SK-N-SH (cell line): Measurements from ENCODE around the gene TMED8. TPM values are rescaled to one million over a fixed set of nuclear protein-coding genes. Genes with fewer than 3 reads are reported as not detected.

Source experiments
- CTCF ChIA-PET: fragments of 300-600, 350-600 bp; formaldehyde crosslinking; extraction: SDS; loops from one replicate; lab custom pipeline; 2021; lab: Yijun Ruan, JAX
- POLR2A ChIA-PET: fragments of 350-600 bp; sonication (Branson Sonifier 250); formaldehyde crosslinking; extraction: SDS; loops from one replicate; lab custom pipeline; 2020; ENCODE audit warnings: antibody characterized with exemption, inconsistent platforms; lab: Yijun Ruan, JAX
- DNase-seq: peaks from one replicate; pipeline ENCODE4 v3.0.0; 2012
- H2AFZ ChIP-seq: fragments of 200-600 bp; sonication (generic); 2 replicates; pipeline ENCODE4 v1.8.1; 2016; ENCODE audit warnings: antibody characterized with exemption, mild to moderate bottlenecking, low read depth
- H3F3A ChIP-seq: fragments of 200-600 bp; sonication (generic); replicated peaks from 2 replicates; pipeline ENCODE3; 2016; ENCODE audit warnings: antibody characterized with exemption, mild to moderate bottlenecking; ENCODE audit not compliant: insufficient read depth
- H3K27ac ChIP-seq, 2 experiments: fragments of 200-500 bp in 1 of 2; fragments of 200-600 bp in 1 of 2; sonication (Bioruptor generic) in 1 of 2; sonication (generic), shearing (Covaris generic) in 1 of 2; 2 replicates each; pipeline versions ENCODE4 v1.5.1 to v1.6.1; 2014 to 2016; ENCODE audit warnings: low read depth in 2 of 2, inconsistent platforms in 1 of 2, low read length in 1 of 2, mild to moderate bottlenecking in 1 of 2, mixed read lengths in 1 of 2
- H3K27me3 ChIP-seq: fragments of 200-600 bp; sonication (generic), shearing (Covaris generic); 2 replicates; pipeline ENCODE4 v1.6.1; 2016; ENCODE audit warnings: mixed run types; ENCODE audit not compliant: insufficient read depth
- H3K36me3 ChIP-seq, 2 experiments: fragments of 200-500 bp in 1 of 2; fragments of 200-600 bp in 1 of 2; sonication (Bioruptor generic) in 1 of 2; sonication (generic) in 1 of 2; replicated peaks in 1 of 2; 2 replicates each; pipeline versions ENCODE3 to v1.5.1; 2014 to 2016; ENCODE audit warnings: low read length in 1 of 2, mild to moderate bottlenecking in 1 of 2; ENCODE audit not compliant: insufficient read depth in 2 of 2, control insufficient read depth in 1 of 2
- H3K4me1 ChIP-seq, 2 experiments: fragments of 200-500 bp in 1 of 2; fragments of 200-600 bp in 1 of 2; sonication (Bioruptor generic) in 1 of 2; sonication (generic), shearing (Covaris generic) in 1 of 2; 2 replicates each; pipeline versions ENCODE4 v1.5.1 to v1.6.1; 2014 to 2016; ENCODE audit warnings: low read depth in 1 of 2, low read length in 1 of 2, mixed run types in 1 of 2; ENCODE audit not compliant: insufficient read depth in 2 of 2, control insufficient read depth in 1 of 2
- H3K4me2 ChIP-seq: fragments of 200-600 bp; sonication (generic), shearing (Covaris generic); 2 replicates; pipeline ENCODE4 v1.6.1; 2017; ENCODE audit warnings: mixed run types
- H3K4me3 ChIP-seq, 2 experiments: fragments of 200-500 bp in 1 of 2; fragments of 200-600 bp in 1 of 2; sonication (Bioruptor generic) in 1 of 2; sonication (generic), shearing (Covaris generic) in 1 of 2; 2 replicates each; pipeline versions ENCODE4 v1.5.1 to v1.8.1; 2014 to 2016; ENCODE audit warnings: low read depth in 2 of 2, inconsistent platforms in 1 of 2, low read length in 1 of 2, mild to moderate bottlenecking in 1 of 2, mixed read lengths in 1 of 2, moderate library complexity in 1 of 2
- H3K79me2 ChIP-seq: fragments of 200-600 bp; sonication (generic); 2 replicates; pipeline ENCODE4 v1.8.1; 2017; ENCODE audit warnings: mild to moderate bottlenecking; ENCODE audit not compliant: insufficient read depth
- H3K9ac ChIP-seq: fragments of 200-600 bp; sonication (generic); 2 replicates; pipeline ENCODE4 v1.6.1; 2017; ENCODE audit warnings: mixed run types
- H3K9me2 ChIP-seq: fragments of 200-600 bp; sonication (generic); 2 replicates; pipeline ENCODE4 v1.6.1; 2017; ENCODE audit warnings: mixed run types
- H3K9me3 ChIP-seq: fragments of 200-600 bp; sonication (generic); 2 replicates; pipeline ENCODE4 v1.6.1; 2017; ENCODE audit warnings: mixed run types, mild to moderate bottlenecking, moderate library complexity
- H4K20me1 ChIP-seq: fragments of 200-600 bp; sonication (generic); 2 replicates; pipeline ENCODE4 v1.6.1; 2017; ENCODE audit warnings: mild to moderate bottlenecking, mixed run types; ENCODE audit not compliant: insufficient read depth
- CHD2 ChIP-seq: fragments of 150-350 bp; IDR thresholded peaks from 2 replicates; pipeline ENCODE4 v1.6.1; 2018; ENCODE audit warnings: low read length; ENCODE audit not compliant: partially characterized antibody
- ELF1 ChIP-seq: IDR thresholded peaks from 2 replicates; pipeline ENCODE4 v1.4.0; 2012
- EZH2phosphoT487 ChIP-seq: fragments of 200-600 bp; sonication (generic); IDR thresholded peaks from 2 replicates; pipeline ENCODE4 v1.6.1; 2017; ENCODE audit warnings: low read depth, mixed run types, mild to moderate bottlenecking, antibody characterized with exemption, moderate library complexity, borderline replicate concordance
- FOSL2 ChIP-seq: IDR thresholded peaks from 2 replicates; pipeline ENCODE4 v1.4.0; 2012; ENCODE audit warnings: low read depth, mild to moderate bottlenecking, moderate library complexity, borderline replicate concordance
- FOXM1 ChIP-seq: IDR thresholded peaks from 2 replicates; pipeline ENCODE4 v1.4.0; 2012; ENCODE audit warnings: low read depth, mild to moderate bottlenecking
- MEF2A ChIP-seq: IDR thresholded peaks from 2 replicates; pipeline ENCODE4 v1.4.0; 2012; ENCODE audit warnings: low read depth, borderline replicate concordance
- MXI1 ChIP-seq: IDR thresholded peaks from 2 replicates; pipeline ENCODE4 v1.6.1; 2012; ENCODE audit warnings: mild to moderate bottlenecking, low read depth, low read length, improper control_type of control experiment
- NFIC ChIP-seq: IDR thresholded peaks from 2 replicates; pipeline ENCODE4 v1.4.0; 2012; ENCODE audit warnings: borderline replicate concordance
- POLR2AphosphoS5 ChIP-seq: IDR thresholded peaks from 2 replicates; pipeline ENCODE4 v1.6.1; 2012; ENCODE audit warnings: low read depth, low read length
- RAD21 ChIP-seq: IDR thresholded peaks from 2 replicates; pipeline ENCODE4 v1.6.1; 2012; ENCODE audit warnings: mild to moderate bottlenecking, low read length
- RFX5 ChIP-seq: IDR thresholded peaks from 2 replicates; pipeline ENCODE4 v1.6.1; 2012; ENCODE audit warnings: mild to moderate bottlenecking, improper control_type of control experiment, low read length
- RXRA ChIP-seq: IDR thresholded peaks from 2 replicates; pipeline ENCODE4 v1.4.0; 2012; ENCODE audit warnings: low read depth, mild to moderate bottlenecking, borderline replicate concordance
- TEAD4 ChIP-seq: IDR thresholded peaks from 2 replicates; pipeline ENCODE4 v1.4.0; 2012; ENCODE audit warnings: mild to moderate bottlenecking, borderline replicate concordance; ENCODE audit not compliant: insufficient read depth
- YY1 ChIP-seq: IDR thresholded peaks from 2 replicates; pipeline ENCODE4 v1.4.0; 2012; ENCODE audit warnings: low read depth, mild to moderate bottlenecking
- WGBS: methylation state at CpG from one replicate; pipeline ENCODE4 v1.1.6; 2017; ENCODE audit warnings: low lambda C conversion rate; 5-methylcytosine and 5-hydroxymethylcytosine counted together
- polyA plus RNA-seq, 3 experiments: library from polyadenylated mRNA; depleted of rRNA; stranded (reverse); fragments of >200 nt; gene quantifications; 2 replicates each; pipeline ENCODE4 v1.2.3, GENCODE V29; 2012
- TF ChIP-seq, protein P1 (sequence below): IDR thresholded peaks from 2 replicates; pipeline ENCODE4 v1.4.0; 2012; ENCODE audit warnings: low read depth, borderline replicate concordance
- TF ChIP-seq, protein P2 (sequence below): IDR thresholded peaks from 2 replicates; pipeline ENCODE4 v1.6.1; 2012; ENCODE audit warnings: mild to moderate bottlenecking, low read depth, low read length, moderate library complexity
- TF ChIP-seq, protein P3 (sequence below): fragments of 150-350 bp; IDR thresholded peaks from 2 replicates; pipeline ENCODE4 v1.6.1; 2016; ENCODE audit warnings: mild to moderate bottlenecking, low read depth, low read length
- TF ChIP-seq, protein P4 (sequence below): IDR thresholded peaks from 2 replicates; pipeline ENCODE4; 2012
- TF ChIP-seq, protein P5 (sequence below): IDR thresholded peaks from 2 replicates; pipeline ENCODE4 v1.4.0; 2012; ENCODE audit warnings: low read depth
- TF ChIP-seq, protein P6 (sequence below): fragments of 200-600 bp; sonication (generic); IDR thresholded peaks from 2 replicates; pipeline ENCODE4 v1.6.1; 2017; ENCODE audit warnings: antibody characterized with exemption, mild to moderate bottlenecking, moderate library complexity

Gene TMED8
- polyA plus RNA-seq, 1 of the 3 experiments (the other 2 are of a cell fraction): 2.3 TPM

DNA sequence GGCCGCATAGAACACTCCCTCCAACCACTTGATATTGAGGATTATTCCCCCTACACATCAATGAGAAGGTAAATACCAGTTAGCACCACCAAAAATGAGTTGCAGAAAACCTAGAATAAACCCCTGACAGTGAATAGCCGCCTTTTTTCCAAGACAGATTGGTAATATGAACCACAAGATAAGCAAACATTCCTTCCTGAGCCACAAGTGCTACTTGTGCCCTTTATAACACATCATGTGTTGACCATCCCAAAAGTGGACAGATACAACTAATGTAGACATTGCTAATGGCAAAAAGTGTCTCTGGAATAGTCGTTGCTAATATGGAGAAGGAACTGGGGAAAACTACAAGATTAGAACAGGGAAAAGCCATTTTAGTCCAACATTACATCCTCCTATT, 29.2 kb upstream of the TMED8 start:
- TF ChIP-seq ELF1 (no peak), RAD21 (no peak), YY1 (no peak), POLR2AphosphoS5 (no peak), EZH2phosphoT487 (no peak), TEAD4 (no peak), FOSL2 (no peak), RFX5 (no peak), NFIC (no peak), FOXM1 (no peak), MEF2A (no peak), CHD2 (no peak), RXRA (no peak), MXI1 (no peak)
- TF ChIP-seq, protein P1, sequence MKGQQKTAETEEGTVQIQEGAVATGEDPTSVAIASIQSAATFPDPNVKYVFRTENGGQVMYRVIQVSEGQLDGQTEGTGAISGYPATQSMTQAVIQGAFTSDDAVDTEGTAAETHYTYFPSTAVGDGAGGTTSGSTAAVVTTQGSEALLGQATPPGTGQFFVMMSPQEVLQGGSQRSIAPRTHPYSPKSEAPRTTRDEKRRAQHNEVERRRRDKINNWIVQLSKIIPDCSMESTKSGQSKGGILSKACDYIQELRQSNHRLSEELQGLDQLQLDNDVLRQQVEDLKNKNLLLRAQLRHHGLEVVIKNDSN: no peak
- TF ChIP-seq, protein P2, sequence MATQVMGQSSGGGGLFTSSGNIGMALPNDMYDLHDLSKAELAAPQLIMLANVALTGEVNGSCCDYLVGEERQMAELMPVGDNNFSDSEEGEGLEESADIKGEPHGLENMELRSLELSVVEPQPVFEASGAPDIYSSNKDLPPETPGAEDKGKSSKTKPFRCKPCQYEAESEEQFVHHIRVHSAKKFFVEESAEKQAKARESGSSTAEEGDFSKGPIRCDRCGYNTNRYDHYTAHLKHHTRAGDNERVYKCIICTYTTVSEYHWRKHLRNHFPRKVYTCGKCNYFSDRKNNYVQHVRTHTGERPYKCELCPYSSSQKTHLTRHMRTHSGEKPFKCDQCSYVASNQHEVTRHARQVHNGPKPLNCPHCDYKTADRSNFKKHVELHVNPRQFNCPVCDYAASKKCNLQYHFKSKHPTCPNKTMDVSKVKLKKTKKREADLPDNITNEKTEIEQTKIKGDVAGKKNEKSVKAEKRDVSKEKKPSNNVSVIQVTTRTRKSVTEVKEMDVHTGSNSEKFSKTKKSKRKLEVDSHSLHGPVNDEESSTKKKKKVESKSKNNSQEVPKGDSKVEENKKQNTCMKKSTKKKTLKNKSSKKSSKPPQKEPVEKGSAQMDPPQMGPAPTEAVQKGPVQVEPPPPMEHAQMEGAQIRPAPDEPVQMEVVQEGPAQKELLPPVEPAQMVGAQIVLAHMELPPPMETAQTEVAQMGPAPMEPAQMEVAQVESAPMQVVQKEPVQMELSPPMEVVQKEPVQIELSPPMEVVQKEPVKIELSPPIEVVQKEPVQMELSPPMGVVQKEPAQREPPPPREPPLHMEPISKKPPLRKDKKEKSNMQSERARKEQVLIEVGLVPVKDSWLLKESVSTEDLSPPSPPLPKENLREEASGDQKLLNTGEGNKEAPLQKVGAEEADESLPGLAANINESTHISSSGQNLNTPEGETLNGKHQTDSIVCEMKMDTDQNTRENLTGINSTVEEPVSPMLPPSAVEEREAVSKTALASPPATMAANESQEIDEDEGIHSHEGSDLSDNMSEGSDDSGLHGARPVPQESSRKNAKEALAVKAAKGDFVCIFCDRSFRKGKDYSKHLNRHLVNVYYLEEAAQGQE: no peak
- TF ChIP-seq, protein P3, sequence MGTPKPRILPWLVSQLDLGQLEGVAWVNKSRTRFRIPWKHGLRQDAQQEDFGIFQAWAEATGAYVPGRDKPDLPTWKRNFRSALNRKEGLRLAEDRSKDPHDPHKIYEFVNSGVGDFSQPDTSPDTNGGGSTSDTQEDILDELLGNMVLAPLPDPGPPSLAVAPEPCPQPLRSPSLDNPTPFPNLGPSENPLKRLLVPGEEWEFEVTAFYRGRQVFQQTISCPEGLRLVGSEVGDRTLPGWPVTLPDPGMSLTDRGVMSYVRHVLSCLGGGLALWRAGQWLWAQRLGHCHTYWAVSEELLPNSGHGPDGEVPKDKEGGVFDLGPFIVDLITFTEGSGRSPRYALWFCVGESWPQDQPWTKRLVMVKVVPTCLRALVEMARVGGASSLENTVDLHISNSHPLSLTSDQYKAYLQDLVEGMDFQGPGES: no peak
- TF ChIP-seq, protein P4, sequence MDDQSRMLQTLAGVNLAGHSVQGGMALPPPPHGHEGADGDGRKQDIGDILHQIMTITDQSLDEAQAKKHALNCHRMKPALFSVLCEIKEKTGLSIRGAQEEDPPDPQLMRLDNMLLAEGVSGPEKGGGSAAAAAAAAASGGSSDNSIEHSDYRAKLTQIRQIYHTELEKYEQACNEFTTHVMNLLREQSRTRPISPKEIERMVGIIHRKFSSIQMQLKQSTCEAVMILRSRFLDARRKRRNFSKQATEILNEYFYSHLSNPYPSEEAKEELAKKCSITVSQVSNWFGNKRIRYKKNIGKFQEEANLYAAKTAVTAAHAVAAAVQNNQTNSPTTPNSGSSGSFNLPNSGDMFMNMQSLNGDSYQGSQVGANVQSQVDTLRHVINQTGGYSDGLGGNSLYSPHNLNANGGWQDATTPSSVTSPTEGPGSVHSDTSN: no peak
- TF ChIP-seq, protein P5, sequence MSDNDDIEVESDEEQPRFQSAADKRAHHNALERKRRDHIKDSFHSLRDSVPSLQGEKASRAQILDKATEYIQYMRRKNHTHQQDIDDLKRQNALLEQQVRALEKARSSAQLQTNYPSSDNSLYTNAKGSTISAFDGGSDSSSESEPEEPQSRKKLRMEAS: no peak
- TF ChIP-seq, protein P6, sequence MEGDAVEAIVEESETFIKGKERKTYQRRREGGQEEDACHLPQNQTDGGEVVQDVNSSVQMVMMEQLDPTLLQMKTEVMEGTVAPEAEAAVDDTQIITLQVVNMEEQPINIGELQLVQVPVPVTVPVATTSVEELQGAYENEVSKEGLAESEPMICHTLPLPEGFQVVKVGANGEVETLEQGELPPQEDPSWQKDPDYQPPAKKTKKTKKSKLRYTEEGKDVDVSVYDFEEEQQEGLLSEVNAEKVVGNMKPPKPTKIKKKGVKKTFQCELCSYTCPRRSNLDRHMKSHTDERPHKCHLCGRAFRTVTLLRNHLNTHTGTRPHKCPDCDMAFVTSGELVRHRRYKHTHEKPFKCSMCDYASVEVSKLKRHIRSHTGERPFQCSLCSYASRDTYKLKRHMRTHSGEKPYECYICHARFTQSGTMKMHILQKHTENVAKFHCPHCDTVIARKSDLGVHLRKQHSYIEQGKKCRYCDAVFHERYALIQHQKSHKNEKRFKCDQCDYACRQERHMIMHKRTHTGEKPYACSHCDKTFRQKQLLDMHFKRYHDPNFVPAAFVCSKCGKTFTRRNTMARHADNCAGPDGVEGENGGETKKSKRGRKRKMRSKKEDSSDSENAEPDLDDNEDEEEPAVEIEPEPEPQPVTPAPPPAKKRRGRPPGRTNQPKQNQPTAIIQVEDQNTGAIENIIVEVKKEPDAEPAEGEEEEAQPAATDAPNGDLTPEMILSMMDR: no peak
- H3K9me2 ChIP-seq: no peaks in the 10 kb centered on the region
- H3K4me3 ChIP-seq: no peak overlapping the region
- ChIA-PET POLR2A (no interaction called here), CTCF (interaction anchor here (1.0 kb wide), 1 partner anchor 14 kb away, joined by 3 read pairs; no protein-coding TSS in a partner anchor)
- no peak overlapping the region for H3K9ac ChIP-seq
- H3K36me3 ChIP-seq: no peaks in the 10 kb centered on the region
- H3K4me1 ChIP-seq: no peaks in the 10 kb centered on the region
- no peaks in the 10 kb centered on the region for H3K79me2 ChIP-seq
- H4K20me1 ChIP-seq: no peaks in the 10 kb centered on the region
- no peak overlapping the region for H3K4me2 ChIP-seq
- no peaks in the 10 kb centered on the region for H3K27me3 ChIP-seq
- H3K9me3 ChIP-seq: no peaks in the 10 kb centered on the region
- DNase-seq: no peak
- H3K27ac ChIP-seq: no peak overlapping the region
- no peaks in the 10 kb centered on the region for H3F3A ChIP-seq
- H2AFZ ChIP-seq: no peak overlapping the region
- 61% methylated on average over 3 of the region's 3 CpGs for whole genome bisulfite sequencing
